Heart left ventricle (tissue), 13 donors: ENCODE data around the gene SLC22A31.

Experiments used
- CTCF ChIP-seq, 12 donors: fragments of 200-600 bp; sonication (generic) in 4 of 12; IDR thresholded peaks; one replicate each; pipeline versions ENCODE4 v1.5.0 to v1.8.0; 2018 to 2022; ENCODE audit warnings: antibody characterized with exemption in 12 of 12, mild to moderate bottlenecking in 5 of 12
- POLR2A ChIP-seq, 2 donors: fragments of 450-650 bp; IDR thresholded peaks; one replicate each; pipeline ENCODE4 v1.6.1; 2017; ENCODE audit warnings: antibody characterized with exemption in 2 of 2, mild to moderate bottlenecking in 2 of 2, moderate library complexity in 2 of 2
- donor health status: ischemic (EF 13 %, LVEDD 7.1; RV severe dilation, severe dysfunction).
- donor health status: DM: no; HTN: yes; CAD: no.
- donor health status: DM: no; HTN: no; CAD: no.
- donor health status: ischemic (EF 25% LVEDD 6.9; RV normal size, moderate dysfunction).
- donor health status: ischemic (EF 25% LVEDD 5.7; RV mildly dilated, moderate dysfunction).
- donor health status: ischemic (EF 35%, LVEDD 5.7; RV mildly dilated, moderate dysfunction).
- donor health status: nonischemic (EF 11% LVEDD 7.7; RV severe dilation, severe dysfunction).
- donor health status: DM: yes; HTN: yes; CAD: no.
- donor health status: PGD.
- donor health status: ischemic (EF 29% LVEDD 5.4; RV normal size, mild dysfunction).
- donor health status: nonischemic (EF 23%, LVEDD 6.1; RV moderate dilation, normal function).

GRCh38 chr16:89146211-89147005 is 53.9 kb downstream of the SLC22A31 start:
- TF ChIP-seq CTCF (IDR thresholded peaks at IDR 0.05): no peak
- no peak for TF ChIP-seq POLR2A (IDR thresholded peaks at IDR 0.05)
